Non-pigmented ciliary epithelial cell (primary cell): ENCODE measurements around the gene NOP16.
A peak's percentile ranks its signal among the peaks of the same experiment; 100 is the strongest.

Experiments
- DNase-seq: peaks from one replicate; pipeline ENCODE4 v3.0.0-alpha.2; 2010; ENCODE audit warnings: low read depth

The NOP16 gene

DNA sequence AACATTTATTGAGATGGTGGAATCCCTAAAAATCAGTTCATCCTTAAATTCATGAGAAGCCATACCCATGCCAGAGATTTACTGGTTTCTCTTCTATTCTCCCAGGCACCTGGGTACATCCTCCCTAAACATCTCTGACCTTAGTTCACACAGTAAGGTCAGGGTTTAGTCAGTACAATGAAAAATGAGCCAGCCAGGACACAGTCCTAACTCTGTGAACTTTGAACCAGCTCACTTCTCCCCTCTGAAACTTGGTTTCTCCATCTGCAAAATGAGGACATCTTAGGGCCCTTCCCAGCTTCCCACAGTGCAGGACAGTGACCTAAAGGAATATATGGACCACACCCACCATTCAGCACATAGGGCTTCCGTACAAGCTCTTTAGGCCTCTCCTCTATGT lies 1.9 kb downstream of the NOP16 start:
- DNase-seq: no peak

DNA sequence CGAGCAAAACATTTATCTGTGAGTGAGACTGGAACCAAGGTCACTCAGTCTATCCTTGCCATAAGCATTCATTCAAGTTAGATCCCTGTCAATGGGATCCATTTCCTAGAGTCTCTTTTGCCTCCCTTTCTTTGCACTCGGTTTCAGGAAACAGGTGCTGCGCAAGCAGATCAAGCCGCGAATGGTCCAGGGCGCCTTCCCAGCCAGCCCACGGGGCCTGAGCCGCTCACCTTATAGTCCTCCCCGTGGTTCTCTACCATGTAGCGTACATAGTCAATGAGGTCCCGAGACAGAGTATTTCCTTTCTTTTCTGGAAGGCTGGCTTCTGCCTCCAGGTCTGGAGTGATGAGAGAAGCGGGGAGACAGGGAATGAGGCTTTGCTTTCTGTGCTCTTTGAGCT lies 3.4 kb downstream of the NOP16 start:
- DNase-seq: no peak

DNA sequence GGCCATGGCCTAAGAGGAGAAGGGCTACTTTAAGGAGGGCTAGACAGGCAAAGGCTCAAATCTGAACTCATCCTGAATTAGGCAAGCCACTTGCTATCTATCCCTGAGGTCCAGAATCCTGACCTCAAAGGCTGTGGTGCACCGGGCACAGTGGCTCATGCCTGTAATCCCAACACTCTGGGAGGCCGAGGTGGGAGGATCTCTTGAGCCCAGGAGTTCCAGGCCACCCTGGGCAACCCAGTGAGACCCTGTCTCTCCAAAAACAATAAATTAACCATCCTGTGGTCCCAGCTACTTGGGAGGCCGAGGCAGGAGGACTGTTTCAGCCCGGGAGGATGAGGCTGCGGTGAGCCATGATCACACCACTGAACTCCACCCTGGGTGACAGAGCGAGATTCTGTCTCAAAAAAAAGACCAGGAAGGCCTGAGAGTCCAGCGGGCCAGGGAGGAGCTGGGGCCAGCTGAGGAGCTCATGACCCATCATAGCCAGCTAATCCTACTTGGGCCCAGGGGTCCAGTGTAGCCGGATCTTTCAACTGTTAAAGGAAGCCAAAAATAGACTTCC lies 4.0 kb downstream of the NOP16 start:
- no peak for DNase-seq

DNA sequence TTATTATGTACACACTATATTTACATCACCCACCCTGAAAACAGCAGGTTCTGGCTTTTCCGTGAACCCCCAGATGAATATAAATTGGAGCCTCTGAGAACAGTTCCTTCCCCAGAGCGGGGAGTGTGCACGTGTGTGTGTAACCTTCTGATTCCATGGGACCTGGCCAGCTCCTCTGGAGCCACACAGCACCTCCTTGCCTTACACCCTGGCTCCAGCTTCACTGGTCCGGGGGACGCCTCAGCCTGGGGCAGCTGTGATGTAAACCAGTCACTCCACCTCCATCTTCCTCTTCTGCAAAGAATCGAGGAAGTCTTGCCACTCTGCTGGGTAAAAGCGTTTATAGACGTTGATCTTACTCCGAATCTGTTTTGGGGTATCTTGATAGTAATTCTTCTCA lies 4.4 kb downstream of the NOP16 start:
- no peak for DNase-seq

- no peak for DNase-seq
These were observed 5.0 kb downstream of the NOP16 start for GRCh38 chr5:176383248-176383905.

GRCh38 chr5:176382721-176383120 lies 5.7 kb downstream of the NOP16 start:
- DNase-seq: no peak

GRCh38 chr5:176381979-176382378 lies 6.4 kb downstream of the NOP16 start:
- no peak for DNase-seq

DNA sequence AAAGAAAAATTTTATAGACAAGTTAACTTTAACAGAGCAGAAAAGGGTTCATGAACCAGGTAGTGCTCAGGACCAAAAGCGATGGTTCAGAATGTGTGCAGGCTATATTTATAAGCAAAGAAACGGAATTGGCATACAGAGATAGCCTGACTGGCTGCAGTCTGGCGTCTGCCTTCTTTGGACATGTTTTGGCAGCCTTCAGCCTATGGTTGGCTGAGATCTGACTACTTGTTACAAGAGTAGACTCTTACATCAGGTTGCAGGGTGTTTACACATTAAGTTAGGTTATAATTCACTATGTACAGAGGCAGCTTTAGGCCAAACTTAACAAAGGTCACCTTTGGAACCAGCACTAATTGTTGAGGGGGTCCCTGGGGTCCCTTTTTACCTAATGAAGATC lies 7.0 kb downstream of the NOP16 start:
- no peak for DNase-seq

DNA sequence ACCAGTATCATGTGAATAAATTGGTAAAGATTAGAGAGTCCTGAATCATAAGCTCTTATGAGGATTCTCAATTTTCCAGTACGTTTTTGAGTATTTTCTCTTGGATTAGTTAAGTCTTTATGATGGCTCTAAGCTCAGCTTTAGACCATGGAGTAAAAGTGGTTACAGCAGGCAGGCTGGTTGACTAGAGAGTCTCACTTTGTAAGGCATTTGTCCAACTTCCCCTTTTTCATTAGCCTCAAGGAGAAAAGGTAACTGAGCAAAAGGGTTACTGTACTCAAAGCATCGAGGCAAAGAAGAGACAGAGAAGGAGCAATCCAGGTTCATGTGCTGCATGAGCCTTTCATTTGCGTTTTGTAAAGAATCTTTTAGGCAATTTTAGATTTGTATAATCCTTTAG lies 8.5 kb downstream of the NOP16 start:
- no peak for DNase-seq

DNA sequence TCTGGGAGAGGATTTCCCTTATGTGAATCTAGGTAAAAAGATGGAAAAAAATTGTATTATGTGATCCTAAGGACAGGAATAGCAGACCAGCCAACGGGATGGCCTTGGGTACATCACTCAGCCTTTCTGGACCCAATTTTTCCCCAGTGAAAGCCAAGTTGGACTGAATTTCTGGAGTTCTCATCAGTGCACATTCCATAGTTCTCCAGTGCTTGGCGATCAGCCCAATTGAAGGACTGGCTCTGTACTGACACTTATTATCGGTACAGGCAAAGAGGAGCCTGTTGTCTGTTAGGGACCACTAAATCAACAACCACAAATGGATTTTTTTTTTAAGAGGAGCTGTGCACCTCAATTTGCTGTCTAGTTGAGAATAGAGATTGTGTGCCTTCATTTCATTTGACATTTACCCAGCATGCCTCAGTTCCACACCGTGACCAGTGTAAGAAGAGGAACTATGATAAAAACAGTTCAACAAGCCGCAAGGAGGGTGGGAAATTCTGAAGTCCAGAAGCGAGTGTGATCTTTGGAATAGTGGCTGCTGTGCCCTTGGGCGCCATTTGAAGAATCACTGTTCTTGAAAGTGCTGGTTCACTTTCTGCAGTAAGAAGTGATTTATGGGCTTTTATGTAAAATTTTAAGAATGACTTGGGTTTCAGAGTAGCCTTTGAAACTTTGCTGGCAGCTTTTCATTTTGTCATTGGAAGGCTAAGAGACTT lies 15.1 kb downstream of the NOP16 start:
- DNase-seq: no peak

DNA sequence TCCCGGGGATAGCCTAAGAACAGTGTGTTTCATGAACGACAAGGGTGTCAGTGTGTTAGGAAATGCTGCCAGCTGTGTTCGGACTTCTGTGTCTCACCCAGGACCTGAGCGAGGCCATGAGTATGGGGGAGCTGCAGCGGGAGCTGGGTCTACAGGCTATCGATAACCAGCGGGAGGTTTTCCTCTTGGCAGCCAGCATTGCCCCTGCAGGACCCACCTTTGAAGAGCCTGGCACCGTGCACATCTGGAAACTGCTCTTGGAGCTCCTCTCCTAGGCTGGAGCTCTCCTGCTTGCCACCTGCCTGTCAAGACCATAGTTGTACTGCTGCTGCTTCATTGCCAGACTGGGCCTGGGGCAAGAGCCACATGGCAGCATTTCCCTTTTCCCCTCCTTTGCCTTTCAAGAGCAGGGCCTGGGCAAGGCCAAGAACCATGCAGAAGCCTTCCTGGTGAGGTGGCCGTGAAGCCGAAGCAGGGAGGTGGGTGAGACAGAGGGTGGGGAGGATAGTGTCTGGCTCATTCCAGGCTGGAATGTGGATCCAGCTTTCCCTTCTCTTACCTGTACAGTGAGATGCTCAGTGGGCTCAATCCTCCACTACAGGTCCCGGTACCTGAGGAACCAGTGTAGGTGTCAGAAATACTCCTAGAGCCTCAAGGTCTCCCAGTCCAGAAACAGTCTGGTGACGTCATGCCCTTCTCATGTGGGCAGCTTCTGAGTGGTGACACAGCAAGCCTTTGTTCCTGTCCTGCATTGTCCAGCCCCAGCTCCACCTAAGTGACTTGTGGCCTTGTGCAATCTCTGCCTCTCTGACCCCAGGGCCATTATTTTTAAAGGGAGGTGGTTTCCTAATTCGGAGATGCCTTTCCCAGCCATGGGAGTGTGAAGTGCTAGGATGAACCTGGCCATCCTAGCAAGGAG lies 16.5 kb downstream of the NOP16 start:
- DNase-seq: no peak

DNA sequence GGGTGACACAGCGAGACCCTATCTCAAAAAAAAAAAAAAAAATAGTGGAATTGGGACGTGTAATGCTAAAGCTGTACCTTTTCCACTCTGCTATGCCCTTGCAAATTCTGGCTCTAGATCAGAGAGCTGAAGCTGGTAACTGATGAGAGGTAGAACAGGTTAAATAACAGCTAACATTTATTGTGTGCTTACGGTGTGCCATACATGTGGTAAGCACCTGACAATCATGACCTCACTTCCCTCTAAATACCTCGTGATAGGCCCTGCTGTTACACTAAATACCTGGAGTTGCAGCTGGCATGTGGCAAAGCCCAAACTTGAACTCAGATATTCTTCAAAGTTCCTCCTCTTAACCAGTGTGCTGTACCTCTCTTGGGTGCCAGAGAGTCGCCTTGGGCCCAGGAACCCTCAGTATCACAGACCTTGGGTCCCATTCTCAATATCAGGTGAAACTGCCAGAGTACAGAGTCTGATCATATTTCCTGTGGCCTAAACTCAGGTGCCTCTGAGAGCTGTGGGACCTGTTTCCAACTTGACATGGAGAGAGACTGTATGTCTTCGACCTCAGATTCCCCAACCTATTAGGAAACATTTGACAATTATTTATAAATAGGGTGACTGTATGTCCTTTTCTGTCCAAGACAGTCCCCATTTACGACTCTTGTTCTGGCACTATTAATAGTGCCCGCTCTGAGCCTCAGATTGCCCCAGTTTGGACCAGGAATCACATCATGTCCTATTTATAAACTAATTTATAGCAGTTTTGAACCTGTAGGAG lies 18.3 kb downstream of the NOP16 start:
- DNase-seq: no peak

DNA sequence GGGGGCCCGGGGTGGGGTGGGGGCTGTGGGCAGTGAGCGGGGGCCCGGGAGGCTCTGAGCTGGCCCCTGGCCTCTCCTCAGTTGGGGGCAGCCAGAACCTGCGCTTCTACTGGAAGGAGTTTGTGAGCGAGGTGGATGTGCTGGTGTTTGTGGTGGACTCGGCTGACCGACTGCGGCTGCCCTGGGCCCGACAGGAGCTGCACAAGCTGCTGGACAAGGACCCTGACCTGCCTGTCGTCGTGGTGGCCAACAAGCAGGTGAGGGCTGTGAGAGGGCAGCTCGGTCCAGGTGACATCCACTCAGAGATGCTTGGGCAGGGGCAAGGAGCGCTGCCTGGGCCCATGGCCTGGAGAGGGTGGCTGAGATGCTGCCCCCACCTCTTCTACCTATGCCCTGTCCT lies 19.7 kb downstream of the NOP16 start:
- no peak for DNase-seq

GRCh38 chr5:176366232-176366894 lies 22.0 kb downstream of the NOP16 start:
- DNase-seq: no peak

GRCh38 chr5:176365351-176366231 lies 22.8 kb downstream of the NOP16 start, which contains the start of gene ARL10:
TSS of gene ARL10 (plus strand) at chr5:176365487. CDS start at chr5:176365564, 77 bp downstream.
- no peak for DNase-seq

- no peak for DNase-seq
These were observed 23.5 kb downstream of the NOP16 start for GRCh38 chr5:176364765-176365350.

DNA sequence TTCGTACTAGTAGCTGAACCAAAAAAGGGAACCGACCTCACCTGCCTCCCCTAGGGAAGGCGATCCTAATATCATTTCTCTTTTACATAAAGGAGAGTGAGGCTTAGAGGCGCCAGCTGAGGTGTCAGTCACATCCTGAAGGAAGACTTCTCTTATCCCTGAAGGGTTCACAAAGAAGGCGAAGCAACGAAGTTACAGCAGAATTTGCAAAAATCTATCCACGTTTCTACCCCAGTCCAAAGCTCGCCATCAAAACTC lies 26.2 kb downstream of the NOP16 start:
- no peak for DNase-seq

DNA sequence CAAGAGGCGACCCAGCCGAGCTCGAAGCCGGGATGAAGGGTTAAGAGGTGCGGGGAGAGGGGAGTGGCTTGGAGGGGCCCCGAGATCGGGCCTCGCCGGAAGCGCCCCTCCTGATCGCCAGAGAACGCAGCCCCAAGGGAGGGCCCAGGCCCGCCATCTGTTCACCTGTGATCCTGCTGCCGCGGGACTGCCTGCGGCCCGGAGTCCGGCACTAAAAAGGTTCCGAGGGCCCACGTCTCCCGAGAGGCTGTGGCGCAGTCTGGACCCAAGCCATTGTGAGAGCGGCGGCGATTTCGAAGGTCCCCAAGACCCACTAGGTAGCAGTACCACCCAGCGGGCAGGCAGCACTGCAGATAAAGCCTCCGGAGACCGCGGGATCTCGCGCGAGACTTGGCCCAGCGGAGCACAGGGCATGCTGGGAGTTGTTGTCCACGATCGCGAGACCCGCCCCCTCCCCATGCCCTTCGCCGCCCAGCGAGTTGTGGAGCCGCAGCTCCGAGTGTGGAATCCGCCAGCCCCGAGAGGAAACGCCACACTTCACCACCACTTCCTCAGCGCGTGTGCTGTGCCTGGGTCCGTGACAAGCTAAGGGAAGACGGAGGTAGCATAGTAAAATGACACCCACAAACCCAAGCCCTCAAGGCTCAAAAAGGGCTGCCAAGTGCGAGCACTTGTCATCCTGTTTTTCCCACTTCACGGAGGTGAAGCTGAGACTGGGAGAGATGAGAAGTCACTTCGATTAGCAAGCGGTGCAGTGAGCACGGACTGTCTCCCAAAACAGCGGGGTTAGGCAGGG lies 26.8 kb downstream of the NOP16 start, which contains the start of gene KIAA1191:
KIAA1191 (minus strand) TSS at position 328 of the 796 bp plus-strand sequence. CDS start 2,256 bp downstream, outside the sequence.
- DNase-seq: peak; percentile 50

GRCh38 chr5:176360894-176361436 lies 27.4 kb downstream of the NOP16 start:
- no peak for DNase-seq
